HepG2 (cell line): Measurements from ENCODE around the gene BDKRB1. TPM values are rescaled to one million over a fixed set of nuclear protein-coding genes. Genes with fewer than 3 reads are reported as not detected.

Experiments used
- ATAC-seq: fragments of 200-7000 bp; cut with Tn5 transposase; 3 replicates; pipeline ENCODE4 v1.9.1; 2020; ENCODE audit warnings: mild to moderate bottlenecking, moderate library complexity
- BruUV-seq: library from RNA; stranded (reverse); fragments of 400-500 nt; replicated peaks from 2 replicates; lab custom pipeline; 2021; lab: Mats Ljungman, UMichigan
- CTCF ChIA-PET: fragments of 300-600 bp; formaldehyde crosslinking; extraction: SDS; loops from one replicate; lab custom pipeline; 2021; ENCODE audit warnings: low total read pairs, inconsistent platforms, low intra/inter-chr PET ratio; lab: Yijun Ruan, JAX
- POLR2A ChIA-PET: fragments of 350-600 bp; sonication (Branson Sonifier 250); formaldehyde crosslinking; loops from one replicate; lab custom pipeline; 2020; ENCODE audit warnings: antibody characterized with exemption, inconsistent platforms; lab: Yijun Ruan, JAX
- DNase-seq: peaks from one replicate; pipeline ENCODE4 v3.0.0-alpha.2; 2015; ENCODE audit warnings: low spot score
- FAIRE-seq: peaks from 3 replicates; lab custom pipeline; 2011; peaks lifted over from hg19 to GRCh38; lab: Jason Lieb, UNC
- H2AFZ ChIP-seq: one replicate; pipeline ENCODE4 v1.6.1; 2011; ENCODE audit warnings: low read length, inconsistent platforms
- H3K27ac ChIP-seq: fragments of 300-600 bp; 3 replicates; pipeline ENCODE4 v1.8.0; 2011; ENCODE audit warnings: mixed run types, mild to moderate bottlenecking, mixed read lengths, low read length, inconsistent platforms; ENCODE audit not compliant: insufficient read depth; ENCODE audit errors: extremely low read length
- H3K27me3 ChIP-seq, 2 experiments: fragments of 200-600 bp in 1 of 2; 2 replicates in 1 of 2; 3 replicates in 1 of 2; pipeline versions ENCODE4 v1.6.0 to v1.8.0; 2011; ENCODE audit warnings: low read length in 2 of 2, mild to moderate bottlenecking in 2 of 2, moderate library complexity in 2 of 2, inconsistent platforms in 1 of 2; ENCODE audit not compliant: insufficient read depth in 2 of 2, control insufficient read depth in 1 of 2
- H3K36me3 ChIP-seq, 2 experiments: fragments of 200-600 bp in 1 of 2; replicated peaks in 1 of 2; 2 replicates in 1 of 2; 3 replicates in 1 of 2; pipeline versions ENCODE4 v1.5.1 to v1.8.0; 2011; ENCODE audit warnings: low read length in 2 of 2, inconsistent platforms in 1 of 2; ENCODE audit not compliant: insufficient read depth in 2 of 2, control insufficient read depth in 1 of 2
- H3K4me1 ChIP-seq: 2 replicates; pipeline ENCODE4 v1.5.1; 2012; ENCODE audit warnings: low read length, inconsistent platforms; ENCODE audit not compliant: insufficient read depth
- H3K4me2 ChIP-seq: 2 replicates; pipeline ENCODE4 v1.6.0; 2011; ENCODE audit warnings: low read depth, low read length, inconsistent platforms
- H3K4me3 ChIP-seq, 3 experiments: fragments of 200-600 bp in 1 of 3; sonication (generic), shearing (Covaris generic) in 1 of 3; replicated peaks in 1 of 3; 2 replicates each; pipeline ENCODE4 v1.5.1; 2011 to 2016; ENCODE audit warnings: low read length in 3 of 3, inconsistent platforms in 2 of 3, low read depth in 2 of 3, mild to moderate bottlenecking in 2 of 3, control low read depth in 1 of 3, mixed read lengths in 1 of 3; ENCODE audit not compliant: insufficient read depth in 1 of 3
- H3K79me2 ChIP-seq: one replicate; pipeline ENCODE4 v1.6.1; 2011; ENCODE audit warnings: low read length, inconsistent platforms; ENCODE audit not compliant: insufficient read depth
- H3K9ac ChIP-seq: 2 replicates; pipeline ENCODE4 v1.6.0; 2011; ENCODE audit warnings: mild to moderate bottlenecking, low read depth, low read length, inconsistent platforms; ENCODE audit not compliant: insufficient read depth
- H3K9me3 ChIP-seq: 2 replicates; pipeline ENCODE4 v1.5.1; 2012; ENCODE audit warnings: mild to moderate bottlenecking, low read length
- H4K20me1 ChIP-seq: 2 replicates; pipeline ENCODE4 v1.6.0; 2011; ENCODE audit warnings: inconsistent platforms, mild to moderate bottlenecking, low read length, moderate library complexity; ENCODE audit not compliant: insufficient read depth
- AFF4 ChIP-seq: sonication (generic); formaldehyde crosslinking; IDR thresholded peaks from 2 replicates; pipeline ENCODE4 v1.4.0; 2020; ENCODE audit warnings: missing genetic modification reagents
- AHDC1 ChIP-seq: sonication (generic); formaldehyde crosslinking; IDR thresholded peaks from 2 replicates; pipeline ENCODE4 v1.5.1; 2020; ENCODE audit warnings: mild to moderate bottlenecking, missing genetic modification reagents, borderline replicate concordance
- CBX2 ChIP-seq, 2 experiments: fragments of 200-600 bp in 1 of 2; sonication (generic); formaldehyde crosslinking in 1 of 2; IDR thresholded peaks; 2 replicates each; pipeline versions ENCODE4 v1.7.0 to v1.8.1; 2018 to 2022; ENCODE audit warnings: low read depth in 2 of 2, low read length in 1 of 2, mild to moderate bottlenecking in 1 of 2, missing genetic modification reagents in 1 of 2
- IKZF4 ChIP-seq: sonication (generic); formaldehyde crosslinking; IDR thresholded peaks from 2 replicates; pipeline ENCODE4 v1.5.1; 2020; ENCODE audit warnings: borderline replicate concordance, mild to moderate bottlenecking, low read depth, missing genetic modification reagents; ENCODE audit errors: not compliant biosample characterization
- NR0B2 ChIP-seq: sonication (generic); formaldehyde crosslinking; IDR thresholded peaks from 2 replicates; pipeline ENCODE4 v1.4.0; 2020; ENCODE audit warnings: mild to moderate bottlenecking, missing genetic modification reagents
- PCBP1 ChIP-seq: fragments of 200-400 bp; formaldehyde crosslinking; IDR thresholded peaks from 2 replicates; pipeline ENCODE4 v1.6.1; 2017; ENCODE audit warnings: mild to moderate bottlenecking, low read depth, low read length, borderline replicate concordance
- POGZ ChIP-seq: sonication (generic); formaldehyde crosslinking; IDR thresholded peaks from 2 replicates; pipeline ENCODE4 v1.4.0; 2020; ENCODE audit warnings: mild to moderate bottlenecking, missing genetic modification reagents
- ZNF230 ChIP-seq: sonication (generic); formaldehyde crosslinking; IDR thresholded peaks from 2 replicates; pipeline ENCODE4 v1.4.0; 2020; ENCODE audit warnings: mild to moderate bottlenecking, missing genetic modification reagents
- ZNF343 ChIP-seq: sonication (generic); formaldehyde crosslinking; IDR thresholded peaks from 2 replicates; pipeline ENCODE4 v1.4.0; 2020; ENCODE audit warnings: mild to moderate bottlenecking, missing genetic modification reagents
- ZNF430 ChIP-seq: sonication (generic); formaldehyde crosslinking; IDR thresholded peaks from 2 replicates; pipeline ENCODE4 v1.9.0; 2021; ENCODE audit warnings: mild to moderate bottlenecking, missing genetic modification reagents
- ZNF761 ChIP-seq: sonication (generic); formaldehyde crosslinking; conservative IDR thresholded peaks from 2 replicates; pipeline ENCODE4 v1.4.0; 2020; ENCODE audit warnings: mild to moderate bottlenecking, missing genetic modification reagents
- WGBS: methylation state at CpG from one replicate; pipeline ENCODE4 v1.1.6; 2017; ENCODE audit warnings: low lambda C conversion rate; 5-methylcytosine and 5-hydroxymethylcytosine counted together
- in situ Hi-C: cut with HindIII; loops from 2 replicates; pipeline ENCODE4 v1.10.0; 2017; ENCODE audit warnings: low pct_unique_long_range_greater_than_20kb; ENCODE audit not compliant: extremely low pct_ligation_motif_present
- intact Hi-C: fragments of 100-400 bp; cut with micrococcal nuclease; formaldehyde crosslinking; loops from one replicate; pipeline ENCODE4 v1.10.0; 2022; ENCODE audit not compliant: unreplicated experiment
- polyA plus RNA-seq, 8 experiments: library from polyadenylated mRNA; depleted of rRNA in 3 of 8; stranded (reverse) in 7 of 8; unstranded in 1 of 8; fragments of >200 nt; fragmentation: Illumina TruSeq in 4 of 8; extraction: Trizol in 4 of 8; gene quantifications; 2 replicates each; pipeline versions ENCODE4 v1.2.1 to v1.2.3, GENCODE V29; 2011 to 2016; ENCODE audit warnings: low read depth in 4 of 8, missing spikeins in 1 of 8, mixed read lengths in 1 of 8; ENCODE audit not compliant: insufficient read depth in 1 of 8
- total RNA-seq, 5 experiments: library from RNA; depleted of rRNA; stranded (reverse); fragments of >200 nt; fragmentation: Illumina TruSeq; extraction: Trizol; gene quantifications; 2 replicates each; pipeline ENCODE4 v1.2.3, GENCODE V29; 2016; ENCODE audit warnings: low read depth in 1 of 5

Gene BDKRB1
- total and polyA plus RNA-seq, 2 of the 13 experiments (the other 11 are each of a cell fraction or from before 2014, with no cell fraction given), result 0.05 TPM; not detected in 1

GRCh38 chr14:96286251-96286650 lies 30.2 kb downstream of the BDKRB1 start (continued):
- TF ChIP-seq CBX2 (IDR thresholded peaks at IDR 0.05; ENCODE audit: low read depth, low read length) (no peak), CBX2 (CRISPR knock-in tag; IDR thresholded peaks at IDR 0.05; ENCODE audit: low read depth) (no peak)

- TF ChIP-seq AFF4 (CRISPR knock-in tag) (no peak), ZNF343 (no peak), ZNF761 (CRISPR knock-in tag) (no peak), ZNF230 (CRISPR knock-in tag) (no peak), ZNF430 (CRISPR knock-in tag) (no peak), AHDC1 (CRISPR knock-in tag) (no peak), NR0B2 (no peak), PCBP1 (no peak), IKZF4 (no peak), POGZ (CRISPR knock-in tag) (no peak)
- TF ChIP-seq, all 625 proteins: peak for 0
- POLR2A ChIA-PET, result no interaction called here
- no peak for FAIRE-seq
These were observed 31.8 kb downstream of the BDKRB1 start for GRCh38 chr14:96287856-96288255.

More at GRCh38 chr14:96287856-96288255, 31.8 kb downstream of the BDKRB1 start:
- Histone ChIP-seq H3K9me3 (no peaks in the 10 kb centered on the region), H3K79me2 (no peaks in the 10 kb centered on the region), H3K36me3 (peaks cover 2 to 22% of the 10 kb centered on the region in 2 experiments; a peak in 3 of 5 replicates), H4K20me1 (no peaks in the 10 kb centered on the region), H3K27ac (no peak overlapping the region), H3K4me3 (no peak overlapping the region), H3K4me2 (no peak overlapping the region), H2AFZ (no peak overlapping the region), H3K9ac (no peak overlapping the region), H3K27me3 (no peaks in the 10 kb centered on the region), H3K4me1 (peaks cover 11% of the 10 kb centered on the region)
- DNase-seq (no peak), ATAC-seq (no peak)
- WGBS, result 97% methylated on average over 1 of the region's 1 CpG
- no TSS peak for BruUV-seq
- CTCF ChIA-PET, result no interaction called here
- intact Hi-C loops, result no loop called here
- in situ Hi-C loops, result no loop called here
